Fibroblast of lung (primary cell): ENCODE data around the gene BAZ2B. TPM values are rescaled to one million over a fixed set of nuclear protein-coding genes. Genes with fewer than 3 reads are reported as not detected.

Experiments
- DNase-seq, 2 donors: peaks; one replicate each; pipeline versions ENCODE4 v3.0.0 to v3.0.0-alpha.2; 2010; ENCODE audit warnings: low read depth in 2 of 2
- H2AFZ ChIP-seq: 2 replicates; pipeline ENCODE4 v1.5.1; 2012; ENCODE audit warnings: low read length, control low read depth, inconsistent platforms
- H3K27ac ChIP-seq: 2 replicates; pipeline ENCODE4 v1.5.1; 2011; ENCODE audit warnings: low read length, control low read depth; ENCODE audit not compliant: insufficient read depth
- H3K27me3 ChIP-seq: 2 replicates; pipeline ENCODE4 v1.5.1; 2011; ENCODE audit warnings: mild to moderate bottlenecking, low read length; ENCODE audit not compliant: control insufficient read depth, insufficient read depth
- H3K36me3 ChIP-seq: 2 replicates; pipeline ENCODE4 v1.5.1; 2011; ENCODE audit warnings: low read length; ENCODE audit not compliant: control insufficient read depth, insufficient read depth
- H3K4me1 ChIP-seq: 2 replicates; pipeline ENCODE4 v1.5.1; 2011; ENCODE audit warnings: low read length; ENCODE audit not compliant: control insufficient read depth, insufficient read depth; ENCODE audit errors: extremely low read depth
- H3K4me2 ChIP-seq: 2 replicates; pipeline ENCODE4 v1.5.1; 2011; ENCODE audit warnings: low read length, control low read depth; ENCODE audit not compliant: insufficient read depth; ENCODE audit errors: extremely low read depth
- H3K4me3 ChIP-seq, 4 experiments: fragments of 200-600 bp in 1 of 4; sonication (generic) in 1 of 4; replicated peaks in 1 of 4; 2 replicates each; pipeline ENCODE4 v1.5.1; 2011 to 2016; ENCODE audit warnings: low read length in 4 of 4, low read depth in 3 of 4, mild to moderate bottlenecking in 3 of 4, control low read depth in 2 of 4, inconsistent platforms in 1 of 4, mixed read lengths in 1 of 4; ENCODE audit not compliant: insufficient read depth in 1 of 4; ENCODE audit errors: control extremely low read depth in 1 of 4
- H3K79me2 ChIP-seq: 2 replicates; pipeline ENCODE4 v1.5.1; 2012; ENCODE audit warnings: mild to moderate bottlenecking, low read length, inconsistent platforms; ENCODE audit not compliant: control insufficient read depth, insufficient read depth
- H3K9ac ChIP-seq: 2 replicates; pipeline ENCODE4 v1.5.1; 2011; ENCODE audit warnings: mild to moderate bottlenecking, low read length, control low read depth; ENCODE audit not compliant: insufficient read depth
- H3K9me3 ChIP-seq: 2 replicates; pipeline ENCODE4 v1.5.1; 2012; ENCODE audit warnings: low read depth, low read length; ENCODE audit not compliant: control insufficient read depth, insufficient read depth
- H4K20me1 ChIP-seq: 2 replicates; pipeline ENCODE4 v1.5.1; 2011; ENCODE audit warnings: low read length; ENCODE audit not compliant: control insufficient read depth, insufficient read depth; ENCODE audit errors: extremely low read depth
- CTCF ChIP-seq, 2 donors: IDR thresholded peaks in 1 of 2; conservative IDR thresholded peaks in 1 of 2; 1 replicate in 1 of 2; 2 replicates in 1 of 2; pipeline ENCODE4 v1.5.1; 2011 to 2012; ENCODE audit warnings: low read length in 2 of 2, control low read depth in 1 of 2, inconsistent platforms in 1 of 2, low read depth in 1 of 2, mild to moderate bottlenecking in 1 of 2
- EZH2 ChIP-seq: IDR thresholded peaks from 2 replicates; pipeline ENCODE4 v1.5.1; 2012; ENCODE audit warnings: low read length, control low read depth, mild to moderate bottlenecking; ENCODE audit errors: missing control alignments
- polyA plus RNA-seq, 2 donors: library from polyadenylated mRNA; depleted of rRNA in 1 of 2; stranded (reverse) in 1 of 2; unstranded in 1 of 2; fragments of >200 nt; gene quantifications; 2 replicates each; pipeline ENCODE4 v1.2.1, GENCODE V29; 2011 to 2012; ENCODE audit warnings: missing spikeins in 1 of 2
- total RNA-seq: library from RNA; depleted of rRNA; stranded (reverse); fragments of >200 nt; gene quantifications from 2 replicates; pipeline ENCODE4 v1.2.1, GENCODE V29; 2014

The BAZ2B gene
- total and polyA plus RNA-seq, 2 donors (not counting 1 experiment from before 2014, with no cell fraction given), result 28.0 to 61.8 TPM

GRCh38 chr2:159515441-159515840, 100.9 kb downstream of the BAZ2B start:
- peak overlapping the region; percentile 93 for H3K4me2 ChIP-seq
- H3K79me2 ChIP-seq, result no peaks in the 10 kb centered on the region
- no peak overlapping the region for H3K9ac ChIP-seq
- no peaks in the 10 kb centered on the region for H3K27me3 ChIP-seq
- no peak overlapping the region for H2AFZ ChIP-seq
- H4K20me1 ChIP-seq, result no peaks in the 10 kb centered on the region
- H3K4me3 ChIP-seq, result no peak overlapping the region
- no peaks in the 10 kb centered on the region for H3K36me3 ChIP-seq
- DNase-seq, result no peak
- H3K27ac ChIP-seq, result no peak overlapping the region
- H3K4me1 ChIP-seq, result no peaks in the 10 kb centered on the region
- TF ChIP-seq EZH2, result no peak
- TF ChIP-seq CTCF (conservative IDR thresholded peaks at IDR 0.05 in 1 of 2, IDR thresholded peaks at IDR 0.05 in 1 of 2; ENCODE audit: low read depth in 1 of 2, low read length in 2 of 2), result no peak
- no peaks in the 10 kb centered on the region for H3K9me3 ChIP-seq

GRCh38 chr2:159513745-159514144, 102.6 kb downstream of the BAZ2B start:
- Histone ChIP-seq H2AFZ (no peak overlapping the region), H3K79me2 (no peaks in the 10 kb centered on the region), H3K27ac (no peak overlapping the region), H3K27me3 (no peaks in the 10 kb centered on the region), H3K9me3 (no peaks in the 10 kb centered on the region), H3K4me1 (no peaks in the 10 kb centered on the region), H3K4me2 (no peak overlapping the region), H3K36me3 (no peaks in the 10 kb centered on the region), H3K9ac (no peak overlapping the region), H4K20me1 (no peaks in the 10 kb centered on the region), H3K4me3 (no peak overlapping the region)
- DNase-seq, result no peak
- TF ChIP-seq EZH2 (no peak), CTCF (conservative IDR thresholded peaks at IDR 0.05 in 1 of 2, IDR thresholded peaks at IDR 0.05 in 1 of 2; ENCODE audit: low read depth in 1 of 2, low read length in 2 of 2) (no peak)

- TF ChIP-seq CTCF (conservative IDR thresholded peaks at IDR 0.05 in 1 of 2, IDR thresholded peaks at IDR 0.05 in 1 of 2; ENCODE audit: low read depth in 1 of 2, low read length in 2 of 2) (no peak), EZH2 (no peak)
- Histone ChIP-seq H3K4me2 (no peak overlapping the region), H3K9ac (no peak overlapping the region), H3K36me3 (no peaks in the 10 kb centered on the region), H3K9me3 (no peaks in the 10 kb centered on the region), H2AFZ (no peak overlapping the region), H3K27ac (no peak overlapping the region), H3K79me2 (no peaks in the 10 kb centered on the region), H3K27me3 (no peaks in the 10 kb centered on the region), H3K4me3 (no peak overlapping the region), H3K4me1 (no peaks in the 10 kb centered on the region), H4K20me1 (no peaks in the 10 kb centered on the region)
- DNase-seq, result no peak
These were observed 108.2 kb downstream of the BAZ2B start for GRCh38 chr2:159508140-159508539.
